Panc1 (cell line): ENCODE results near the gene GRM4. TPM values are rescaled to one million over a fixed set of nuclear protein-coding genes. Genes with fewer than 3 reads are reported as not detected.

Experiments used
- ATAC-seq: fragments of 200-7000 bp; cut with Tn5 transposase; 2 replicates; pipeline ENCODE4 v1.9.1; 2020; ENCODE audit warnings: mild to moderate bottlenecking, moderate library complexity
- BruUV-seq: library from RNA; stranded (reverse); fragments of 400-500 nt; replicated peaks from 2 replicates; lab custom pipeline; 2021; lab: Mats Ljungman, UMichigan
- CTCF ChIA-PET: fragments of 300-600 bp; sonication (Branson Sonifier 250); formaldehyde crosslinking; loops from one replicate; lab custom pipeline; 2022; ENCODE audit warnings: antibody characterized with exemption; lab: Charles Lee
- POLR2A ChIA-PET: fragments of 300-600 bp; sonication (Branson Sonifier 250); formaldehyde crosslinking; loops from one replicate; lab custom pipeline; 2022; ENCODE audit warnings: antibody characterized with exemption; lab: Charles Lee
- DNase-seq: peaks from one replicate; pipeline ENCODE4 v3.0.0-alpha.2; 2010; ENCODE audit warnings: low read depth, low spot score
- H3K27ac ChIP-seq: 2 replicates; pipeline ENCODE4 v1.5.1; 2011; ENCODE audit warnings: mild to moderate bottlenecking, low read length, inconsistent platforms
- H3K27me3 ChIP-seq: fragments of 200-500 bp; sonication (Bioruptor generic); 2 replicates; pipeline ENCODE4 v1.6.0; 2014; ENCODE audit warnings: low read length, inconsistent platforms; ENCODE audit not compliant: control insufficient read depth, insufficient read depth
- H3K36me3 ChIP-seq: fragments of 200-500 bp; sonication (Bioruptor generic); 2 replicates; pipeline ENCODE4 v1.5.1; 2014; ENCODE audit warnings: inconsistent platforms, mild to moderate bottlenecking, low read length, moderate library complexity; ENCODE audit not compliant: control insufficient read depth, insufficient read depth
- H3K4me1 ChIP-seq: 2 replicates; pipeline ENCODE4 v1.5.1; 2011; ENCODE audit warnings: inconsistent platforms, mild to moderate bottlenecking, low read length, moderate library complexity; ENCODE audit not compliant: control insufficient read depth, insufficient read depth
- H3K4me3 ChIP-seq, 2 experiments: 2 replicates each; pipeline ENCODE4 v1.5.1; 2011 to 2012; ENCODE audit warnings: low read depth in 2 of 2, low read length in 2 of 2, mild to moderate bottlenecking in 2 of 2, inconsistent platforms in 1 of 2, moderate library complexity in 1 of 2
- H3K9me3 ChIP-seq: fragments of 200-500 bp; sonication (Bioruptor generic); 2 replicates; pipeline ENCODE4 v1.5.1; 2014; ENCODE audit warnings: low read depth, mild to moderate bottlenecking, inconsistent platforms, low read length, moderate library complexity; ENCODE audit not compliant: control insufficient read depth, insufficient read depth
- SIN3A ChIP-seq: IDR thresholded peaks from 2 replicates; pipeline ENCODE4 v1.6.1; 2012; ENCODE audit warnings: low read depth, mild to moderate bottlenecking, low read length, moderate library complexity, borderline replicate concordance; ENCODE audit not compliant: insufficient read depth
- in situ Hi-C: cut with HindIII; loops from 2 replicates; pipeline ENCODE4 v1.10.0; 2016; ENCODE audit warnings: low sequenced_read_pairs, low pct_unique_long_range_greater_than_20kb
- intact Hi-C: fragments of 100-400 bp; cut with micrococcal nuclease; formaldehyde crosslinking; loops from one replicate; pipeline ENCODE4 v1.10.0; 2022; ENCODE audit not compliant: unreplicated experiment
- total RNA-seq: library from RNA; stranded (reverse); gene quantifications from one replicate; pipeline ENCODE4 v1.2.1, GENCODE V29; 2021; ENCODE audit not compliant: unreplicated experiment
- TF ChIP-seq, protein P1 (sequence below): fragments of 450-650 bp; IDR thresholded peaks from 2 replicates; pipeline ENCODE4 v1.5.1; 2017; ENCODE audit warnings: mild to moderate bottlenecking
- TF ChIP-seq, protein P2 (sequence below), 2 experiments: IDR thresholded peaks; 2 replicates each; pipeline ENCODE4 v1.6.1; 2011 to 2012; ENCODE audit warnings: low read depth in 2 of 2, control low read depth in 1 of 2, low read length in 1 of 2, mild to moderate bottlenecking in 1 of 2, moderate library complexity in 1 of 2; ENCODE audit not compliant: insufficient read depth in 1 of 2

The GRM4 gene
- total RNA-seq, 1 experiment from 2014 or later: 1.3 TPM

- Histone ChIP-seq H3K27me3 (peaks cover 5% of the 10 kb centered on the region), H3K4me1 (0 out of 2 replicates have a peak, but pooled peaks cover 2% of the 10 kb centered on the region), H3K9me3 (no peaks in the 10 kb centered on the region), H3K4me3 (no peak overlapping the region), H3K27ac (no peak overlapping the region), H3K36me3 (no peaks in the 10 kb centered on the region)
- ChIA-PET CTCF (interaction anchor here (0.6 to 0.7 kb wide), 2 partner anchors 10 to 38 kb away, joined by 4 to 5 read pairs; no protein-coding TSS in a partner anchor), POLR2A (no interaction called here)
- TF ChIP-seq, protein P1, sequence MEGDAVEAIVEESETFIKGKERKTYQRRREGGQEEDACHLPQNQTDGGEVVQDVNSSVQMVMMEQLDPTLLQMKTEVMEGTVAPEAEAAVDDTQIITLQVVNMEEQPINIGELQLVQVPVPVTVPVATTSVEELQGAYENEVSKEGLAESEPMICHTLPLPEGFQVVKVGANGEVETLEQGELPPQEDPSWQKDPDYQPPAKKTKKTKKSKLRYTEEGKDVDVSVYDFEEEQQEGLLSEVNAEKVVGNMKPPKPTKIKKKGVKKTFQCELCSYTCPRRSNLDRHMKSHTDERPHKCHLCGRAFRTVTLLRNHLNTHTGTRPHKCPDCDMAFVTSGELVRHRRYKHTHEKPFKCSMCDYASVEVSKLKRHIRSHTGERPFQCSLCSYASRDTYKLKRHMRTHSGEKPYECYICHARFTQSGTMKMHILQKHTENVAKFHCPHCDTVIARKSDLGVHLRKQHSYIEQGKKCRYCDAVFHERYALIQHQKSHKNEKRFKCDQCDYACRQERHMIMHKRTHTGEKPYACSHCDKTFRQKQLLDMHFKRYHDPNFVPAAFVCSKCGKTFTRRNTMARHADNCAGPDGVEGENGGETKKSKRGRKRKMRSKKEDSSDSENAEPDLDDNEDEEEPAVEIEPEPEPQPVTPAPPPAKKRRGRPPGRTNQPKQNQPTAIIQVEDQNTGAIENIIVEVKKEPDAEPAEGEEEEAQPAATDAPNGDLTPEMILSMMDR: peak; percentile 71
- TF ChIP-seq, protein P2, sequence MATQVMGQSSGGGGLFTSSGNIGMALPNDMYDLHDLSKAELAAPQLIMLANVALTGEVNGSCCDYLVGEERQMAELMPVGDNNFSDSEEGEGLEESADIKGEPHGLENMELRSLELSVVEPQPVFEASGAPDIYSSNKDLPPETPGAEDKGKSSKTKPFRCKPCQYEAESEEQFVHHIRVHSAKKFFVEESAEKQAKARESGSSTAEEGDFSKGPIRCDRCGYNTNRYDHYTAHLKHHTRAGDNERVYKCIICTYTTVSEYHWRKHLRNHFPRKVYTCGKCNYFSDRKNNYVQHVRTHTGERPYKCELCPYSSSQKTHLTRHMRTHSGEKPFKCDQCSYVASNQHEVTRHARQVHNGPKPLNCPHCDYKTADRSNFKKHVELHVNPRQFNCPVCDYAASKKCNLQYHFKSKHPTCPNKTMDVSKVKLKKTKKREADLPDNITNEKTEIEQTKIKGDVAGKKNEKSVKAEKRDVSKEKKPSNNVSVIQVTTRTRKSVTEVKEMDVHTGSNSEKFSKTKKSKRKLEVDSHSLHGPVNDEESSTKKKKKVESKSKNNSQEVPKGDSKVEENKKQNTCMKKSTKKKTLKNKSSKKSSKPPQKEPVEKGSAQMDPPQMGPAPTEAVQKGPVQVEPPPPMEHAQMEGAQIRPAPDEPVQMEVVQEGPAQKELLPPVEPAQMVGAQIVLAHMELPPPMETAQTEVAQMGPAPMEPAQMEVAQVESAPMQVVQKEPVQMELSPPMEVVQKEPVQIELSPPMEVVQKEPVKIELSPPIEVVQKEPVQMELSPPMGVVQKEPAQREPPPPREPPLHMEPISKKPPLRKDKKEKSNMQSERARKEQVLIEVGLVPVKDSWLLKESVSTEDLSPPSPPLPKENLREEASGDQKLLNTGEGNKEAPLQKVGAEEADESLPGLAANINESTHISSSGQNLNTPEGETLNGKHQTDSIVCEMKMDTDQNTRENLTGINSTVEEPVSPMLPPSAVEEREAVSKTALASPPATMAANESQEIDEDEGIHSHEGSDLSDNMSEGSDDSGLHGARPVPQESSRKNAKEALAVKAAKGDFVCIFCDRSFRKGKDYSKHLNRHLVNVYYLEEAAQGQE (IDR thresholded peaks at IDR 0.05; ENCODE audit: insufficient read depth in 1 of 2, low read depth in 2 of 2, low read length in 1 of 2): no peak
- in situ Hi-C loops: no loop called here
- DNase-seq (no peak), ATAC-seq (peak; percentile 73)
- BruUV-seq: no TSS peak
- intact Hi-C loops: no loop called here
Observed at GRCh38 chr6:34067814-34068213, 78.1 kb downstream of the GRM4 start.

DNA sequence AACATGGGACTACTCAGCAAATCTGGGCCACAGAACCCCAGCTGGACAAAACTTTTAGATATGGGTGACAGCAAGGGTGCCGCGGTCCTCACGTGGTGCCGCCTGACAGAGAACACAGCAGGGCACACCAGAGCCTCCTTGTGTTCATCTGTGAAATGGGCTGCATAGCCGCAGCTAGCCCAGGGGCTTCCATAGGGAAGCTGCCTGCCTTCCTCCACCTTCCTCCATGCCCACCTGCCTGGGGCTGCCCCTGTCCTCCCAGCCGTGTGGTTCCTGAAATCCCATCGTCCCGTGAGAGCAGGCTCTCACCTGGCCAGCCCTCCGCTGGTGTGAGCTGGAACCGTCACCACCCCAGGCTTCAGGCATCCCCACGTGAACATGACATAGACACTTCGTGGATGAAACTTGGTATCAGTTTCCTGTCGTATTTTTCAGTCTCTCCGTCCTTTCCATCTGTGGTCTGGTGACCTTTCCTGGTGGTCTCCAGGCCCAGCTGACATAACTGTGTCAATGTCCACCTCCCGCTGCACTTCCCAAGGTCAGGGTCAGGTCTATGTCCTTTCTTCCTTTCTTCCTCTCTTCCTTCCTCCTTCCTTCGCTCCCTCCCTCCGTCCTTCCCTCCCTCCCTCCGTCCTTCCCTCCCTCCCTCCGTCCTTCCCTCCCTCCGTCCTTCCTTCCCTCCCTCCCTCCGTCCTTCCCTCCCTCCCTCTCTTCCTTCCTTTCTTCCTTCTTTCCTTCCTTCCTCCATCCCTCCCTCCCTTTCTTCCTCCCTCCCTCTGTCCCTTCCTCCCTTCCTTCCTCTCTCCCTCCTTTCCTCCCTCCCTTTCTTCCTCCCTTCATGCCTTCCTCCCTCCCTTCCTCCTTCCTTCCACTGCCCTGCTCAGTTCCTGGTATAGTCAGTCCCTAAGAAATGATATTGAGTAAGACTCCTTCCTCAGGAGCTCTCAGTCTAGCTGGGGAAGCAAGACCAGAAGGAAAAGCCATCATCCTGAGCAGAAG, 78.8 kb downstream of the GRM4 start:
- ChIA-PET CTCF (interaction anchor here (0.6 to 0.7 kb wide), 2 partner anchors 9 to 37 kb away, joined by 4 to 5 read pairs; no protein-coding TSS in a partner anchor), POLR2A (no interaction called here)
- no peak overlapping the region for H3K27ac ChIP-seq
- intact Hi-C loops: no loop called here
- peaks cover 5% of the 10 kb centered on the region for H3K27me3 ChIP-seq
- DNase-seq (no peak), ATAC-seq (peak; percentile 5; the same call in 1 of the 2 replicates)
- no TSS peak for BruUV-seq
- no peaks in the 10 kb centered on the region for H3K36me3 ChIP-seq
- H3K4me1 ChIP-seq: 0 out of 2 replicates have a peak, but pooled peaks cover 2% of the 10 kb centered on the region
- no peak for TF ChIP-seq SIN3A
- TF ChIP-seq, protein P1: peak; percentile 14; the same call in 1 of the 2 replicates
- in situ Hi-C loops: no loop called here
- no peaks in the 10 kb centered on the region for H3K9me3 ChIP-seq
- no peak overlapping the region for H3K4me3 ChIP-seq
